Left lobe of liver (tissue), 2 donors: ENCODE measurements around the gene ABI3BP. TPM values are rescaled to one million over a fixed set of nuclear protein-coding genes. Genes with fewer than 3 reads are reported as not detected.
A peak's percentile ranks its signal among the peaks of the same experiment; 100 is the strongest.
"Not testable (repeated sequence)": the region's sequence is repeated elsewhere in the genome, so short reads cannot be mapped to it uniquely, and the experiment has no call there.

Source experiments
- ATAC-seq: fragments of 200-7000 bp; cut with Tn5 transposase; one replicate; pipeline ENCODE4 v1.9.1; 2020; ENCODE audit warnings: mild to moderate bottlenecking, moderate library complexity
- DNase-seq: peaks from one replicate; pipeline ENCODE4 v3.0.0-alpha.2; 2020; ENCODE audit warnings: low spot score
- total RNA-seq: library from RNA; stranded (reverse); gene quantifications from one replicate; pipeline ENCODE4 v1.2.1, GENCODE V29; 2021
- donor health status: DM: no; HTN: no; CAD: no; lungs with moderate emphysema.
- donor health status: DM: no; HTN: yes; CAD: no.

Gene ABI3BP, protein sequence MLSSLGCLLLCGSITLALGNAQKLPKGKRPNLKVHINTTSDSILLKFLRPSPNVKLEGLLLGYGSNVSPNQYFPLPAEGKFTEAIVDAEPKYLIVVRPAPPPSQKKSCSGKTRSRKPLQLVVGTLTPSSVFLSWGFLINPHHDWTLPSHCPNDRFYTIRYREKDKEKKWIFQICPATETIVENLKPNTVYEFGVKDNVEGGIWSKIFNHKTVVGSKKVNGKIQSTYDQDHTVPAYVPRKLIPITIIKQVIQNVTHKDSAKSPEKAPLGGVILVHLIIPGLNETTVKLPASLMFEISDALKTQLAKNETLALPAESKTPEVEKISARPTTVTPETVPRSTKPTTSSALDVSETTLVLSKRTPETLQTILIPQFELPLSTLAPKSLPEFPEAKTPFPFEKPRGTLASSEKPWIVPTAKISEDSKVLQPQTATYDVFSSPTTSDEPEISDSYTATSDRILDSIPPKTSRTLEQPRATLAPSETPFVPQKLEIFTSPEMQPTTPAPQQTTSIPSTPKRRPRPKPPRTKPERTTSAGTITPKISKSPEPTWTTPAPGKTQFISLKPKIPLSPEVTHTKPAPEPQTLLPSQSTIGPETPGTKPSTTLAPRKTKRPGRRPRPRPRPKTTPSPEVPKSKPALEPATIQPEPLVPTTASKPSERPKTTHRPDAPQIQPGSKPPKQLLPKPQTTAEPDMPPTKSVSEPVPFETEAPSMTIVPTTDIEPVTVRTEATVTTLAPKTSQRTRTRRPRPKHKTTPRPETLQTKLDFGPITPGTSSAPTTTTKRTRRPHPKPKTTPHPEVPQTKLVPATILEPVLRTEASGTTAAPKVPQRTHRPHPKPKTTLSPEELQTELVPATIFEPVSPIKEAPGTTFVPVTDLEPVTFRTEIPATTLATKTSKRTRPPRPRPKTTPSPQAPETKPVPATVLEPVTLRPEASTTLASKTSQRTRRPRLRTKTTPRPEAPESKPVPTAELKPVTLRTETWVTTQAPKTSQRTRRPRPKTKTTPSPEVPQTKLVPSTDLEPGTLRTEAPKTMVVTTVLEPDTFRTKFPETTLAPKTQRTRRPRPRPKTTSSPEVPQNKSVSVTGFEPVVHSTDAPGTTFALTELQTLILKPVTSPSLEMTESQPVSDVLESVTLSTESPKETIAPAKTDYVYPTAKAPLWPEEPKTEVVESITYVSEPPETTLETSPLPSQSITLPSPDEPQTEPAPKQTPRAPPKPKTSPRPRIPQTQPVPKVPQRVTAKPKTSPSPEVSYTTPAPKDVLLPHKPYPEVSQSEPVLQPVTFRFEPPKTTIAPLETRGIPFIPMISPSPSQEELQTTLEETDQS (N-terminal part only)
- total RNA-seq: 2.6 TPM

DNA sequence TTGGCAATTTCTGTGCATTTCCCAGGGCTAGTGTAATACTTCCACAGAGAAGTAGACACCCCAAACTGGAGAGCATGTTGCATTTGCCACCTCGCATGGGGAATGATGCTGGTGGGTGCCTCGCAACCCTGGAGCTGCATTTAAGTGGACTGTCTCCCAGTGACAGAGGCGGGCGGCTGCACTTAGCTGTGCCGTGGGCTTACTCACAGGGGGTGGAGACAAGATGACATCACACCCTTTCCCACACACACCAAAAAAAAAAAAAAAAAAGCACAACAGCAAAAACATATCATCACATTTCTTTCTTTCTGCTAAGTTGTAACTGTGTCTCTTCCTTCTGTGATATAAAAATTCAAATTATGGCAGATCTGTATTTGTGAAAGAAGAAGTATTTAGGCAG lies at the start of gene ABI3BP:
ABI3BP (minus strand) TSS at position 113 of the 400 bp plus-strand sequence; CDS start at position 76, 37 bp downstream.
- ATAC-seq (peak; percentile 61), DNase-seq (no peak)

GRCh38 chr3:101039285-101039684 lies 46.1 kb upstream of the ABI3BP start:
- ATAC-seq (peak; percentile 66), DNase-seq (no peak)

DNA sequence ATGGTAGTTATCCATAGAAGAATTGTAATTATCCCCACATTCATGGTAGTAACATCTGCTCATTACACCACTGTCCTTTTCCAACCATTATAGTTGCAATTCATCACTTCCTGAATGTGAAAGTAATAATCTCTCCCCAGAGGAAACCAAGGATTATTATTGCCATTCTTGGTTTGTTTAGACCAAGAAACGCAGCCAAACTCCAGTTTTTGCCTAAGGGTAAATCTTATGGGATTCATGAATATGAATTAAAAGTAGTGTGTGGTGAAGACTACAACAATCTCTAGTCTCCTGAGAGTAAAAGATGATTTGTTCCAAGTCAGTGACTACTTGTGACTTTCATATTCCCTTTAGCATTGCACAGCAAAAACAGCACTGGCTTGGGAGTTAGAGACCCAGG lies 45.7 kb upstream of the ABI3BP start:
- ATAC-seq (no peak), DNase-seq (no peak)

GRCh38 chr3:101038393-101038792 lies 45.2 kb upstream of the ABI3BP start:
- no peak for ATAC-seq
- no peak for DNase-seq

DNA sequence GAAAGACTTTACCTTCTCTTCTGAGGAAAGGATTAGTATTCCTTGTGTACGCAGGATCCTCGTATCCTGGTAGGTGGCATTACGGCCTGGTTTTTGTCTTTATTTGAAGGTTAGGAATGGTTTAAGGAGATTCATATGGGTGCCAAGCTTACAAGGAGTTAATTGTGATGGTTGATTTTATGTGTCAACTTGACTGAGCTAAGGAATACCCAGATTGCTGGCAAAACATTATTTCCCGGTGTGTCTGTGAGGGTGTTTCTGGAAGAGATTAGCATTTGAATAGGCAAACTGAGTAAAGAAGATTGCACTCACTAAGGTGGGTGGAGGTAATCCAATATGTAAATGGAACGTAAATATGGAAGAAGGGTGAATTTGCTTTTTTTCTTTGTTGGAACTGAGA lies 44.4 kb upstream of the ABI3BP start:
- no peak for ATAC-seq
- no peak for DNase-seq

DNA sequence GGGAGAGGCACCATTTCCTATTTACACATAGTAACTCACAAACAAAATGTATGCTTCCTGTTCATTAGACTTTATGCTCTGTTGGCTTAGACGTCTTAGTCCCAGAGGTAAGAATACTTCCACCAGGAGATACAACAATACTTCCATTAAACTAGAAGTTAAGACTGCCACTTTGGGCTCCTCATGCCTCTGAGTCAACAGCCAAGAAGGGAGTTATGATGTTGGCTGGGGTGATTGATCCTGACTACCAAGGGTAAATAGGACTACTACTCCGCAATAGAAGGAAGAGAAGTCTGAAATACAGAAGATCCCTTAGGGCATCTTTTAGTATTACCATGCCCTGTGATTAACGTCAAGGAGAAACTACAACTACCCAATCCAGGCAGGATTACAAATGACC lies 43.5 kb upstream of the ABI3BP start:
- ATAC-seq: no peak
- no peak for DNase-seq

GRCh38 chr3:101036213-101036618 lies 43.0 kb upstream of the ABI3BP start:
- ATAC-seq: no peak
- no peak for DNase-seq

DNA sequence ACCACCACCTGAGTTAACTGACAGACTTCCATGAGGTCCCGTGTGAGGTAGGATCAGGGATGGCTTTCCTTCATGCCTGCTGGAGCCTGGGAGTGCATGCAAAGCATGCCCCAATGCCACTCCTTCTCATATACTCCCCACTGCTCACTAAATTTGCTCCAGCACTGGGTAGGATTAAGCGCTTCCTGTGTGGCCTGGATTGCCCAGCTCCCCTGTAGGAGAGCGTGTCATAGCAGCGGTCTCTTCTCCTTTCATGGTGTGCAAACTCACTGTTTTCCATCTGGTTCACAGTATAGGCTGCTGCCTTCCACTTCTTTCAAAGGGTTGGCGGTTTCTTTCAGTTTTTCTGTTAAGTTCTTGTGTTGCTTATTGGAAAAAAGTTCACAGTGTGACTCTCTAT lies 34.1 kb upstream of the ABI3BP start:
- DNase-seq: no peak
- no peak for ATAC-seq

DNA sequence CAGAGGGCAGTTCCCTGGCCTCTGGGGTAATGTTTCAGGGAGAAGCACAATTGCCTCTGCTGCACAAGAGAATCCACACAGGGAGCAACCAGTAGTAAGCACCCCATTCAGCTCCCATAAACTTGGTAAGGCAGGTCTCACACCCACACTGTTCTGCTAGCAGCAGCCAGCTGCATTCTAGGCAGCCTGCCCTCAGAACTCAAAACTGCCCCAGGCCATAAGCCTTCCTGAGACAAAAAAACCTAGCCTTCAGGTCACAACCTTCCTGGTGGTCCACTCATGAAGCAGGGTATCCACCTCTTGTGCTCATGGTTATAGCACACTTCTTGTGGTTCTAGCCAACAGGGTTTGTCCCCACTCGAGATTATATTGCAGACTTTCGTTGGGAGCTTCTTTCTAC lies 33.7 kb upstream of the ABI3BP start:
- DNase-seq: no peak
- ATAC-seq: no peak

DNA sequence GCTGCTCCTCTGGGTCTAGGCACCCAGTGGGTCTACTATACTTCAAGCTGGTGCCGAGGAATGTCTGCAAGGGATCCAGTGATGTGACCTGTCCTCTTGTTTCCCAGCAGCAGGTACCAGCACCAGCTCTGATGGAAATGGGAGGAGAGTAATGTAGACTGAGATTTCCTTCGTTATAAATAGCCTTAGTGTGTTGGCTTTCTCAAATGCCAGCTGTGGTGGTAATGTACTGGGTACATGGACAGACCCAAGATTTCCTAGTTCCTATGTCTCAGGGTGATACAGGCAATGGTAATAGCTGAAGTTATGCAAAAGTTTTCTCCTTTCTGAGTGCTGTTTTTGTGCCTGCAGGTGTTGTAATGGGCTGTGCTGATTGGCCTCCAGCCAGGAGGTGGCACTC lies 33.0 kb upstream of the ABI3BP start:
- DNase-seq (no peak), ATAC-seq (no peak)

DNA sequence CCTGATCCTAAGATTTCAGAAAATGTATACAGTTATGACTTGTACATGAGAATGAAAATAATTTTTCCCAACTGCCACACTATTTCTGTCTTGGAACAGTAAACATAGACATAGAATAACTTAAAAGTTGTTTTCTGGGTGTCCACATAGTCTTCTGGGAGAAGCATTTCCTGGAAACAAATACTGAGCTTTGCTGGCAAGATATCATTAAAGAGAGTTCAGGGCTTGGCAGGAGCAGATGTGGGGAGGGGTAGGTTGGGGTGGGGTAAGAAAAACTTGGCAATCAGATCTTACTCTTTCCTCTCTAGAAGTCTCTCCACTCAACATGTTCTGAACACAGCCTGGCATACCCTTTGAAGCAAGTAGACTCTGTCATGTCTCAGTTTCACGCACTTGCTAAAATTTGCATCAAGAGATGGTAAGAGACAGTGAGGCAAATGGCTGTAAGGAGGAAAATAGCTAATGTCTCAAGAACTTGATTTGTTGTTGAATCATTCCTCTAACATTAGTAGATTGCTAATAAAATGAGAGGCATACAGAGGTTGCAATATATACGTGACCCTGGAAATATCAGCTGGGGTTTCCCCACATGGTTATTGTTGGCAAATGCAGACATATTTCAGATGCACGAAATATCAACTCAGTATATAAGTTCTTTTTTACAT lies 27.3 kb upstream of the ABI3BP start:
- no peak for DNase-seq
- ATAC-seq: no peak

- no peak for ATAC-seq
- no peak for DNase-seq
These were observed 23.8 kb upstream of the ABI3BP start for GRCh38 chr3:101017017-101017416.

DNA sequence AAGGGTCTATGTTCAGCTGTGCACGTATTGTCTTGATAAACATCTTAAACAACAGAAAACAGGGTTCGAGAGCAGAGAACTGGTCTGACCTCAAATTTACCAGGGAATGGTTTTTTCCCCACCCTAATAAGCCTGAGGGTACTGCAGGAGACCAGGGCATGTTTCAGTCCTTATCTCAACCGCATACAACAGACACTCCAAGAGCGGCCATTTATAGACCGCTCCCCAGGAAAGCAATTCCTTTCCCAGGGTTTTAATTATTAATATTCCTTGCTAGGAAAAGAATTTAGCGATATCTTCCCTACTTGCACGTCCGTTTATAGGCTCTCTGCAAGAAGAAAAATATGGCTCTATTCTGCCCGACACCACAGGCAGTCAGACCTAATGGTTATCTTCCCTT lies 19.1 kb upstream of the ABI3BP start:
- not testable (repeated sequence) for ATAC-seq, DNase-seq

DNA sequence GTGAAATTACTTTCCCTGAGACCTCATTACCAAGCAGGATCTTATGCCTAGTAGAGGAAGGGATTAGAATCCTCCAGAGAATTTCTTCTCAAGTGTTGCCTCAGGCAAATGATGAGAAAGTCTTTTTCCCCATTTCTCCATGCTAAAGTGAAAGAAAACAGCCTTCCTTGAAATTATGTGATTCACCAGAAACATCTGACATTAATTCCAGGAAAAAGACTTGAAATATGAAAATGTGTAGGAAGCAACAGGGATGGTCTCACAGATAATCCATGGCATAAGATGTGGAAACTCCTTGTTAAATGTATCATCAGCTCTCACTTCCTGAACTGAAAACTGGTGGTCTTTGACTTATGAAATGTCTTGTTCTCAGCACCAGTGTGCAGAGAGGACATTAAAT lies 17.9 kb upstream of the ABI3BP start:
- ATAC-seq (no peak), DNase-seq (no peak)

DNA sequence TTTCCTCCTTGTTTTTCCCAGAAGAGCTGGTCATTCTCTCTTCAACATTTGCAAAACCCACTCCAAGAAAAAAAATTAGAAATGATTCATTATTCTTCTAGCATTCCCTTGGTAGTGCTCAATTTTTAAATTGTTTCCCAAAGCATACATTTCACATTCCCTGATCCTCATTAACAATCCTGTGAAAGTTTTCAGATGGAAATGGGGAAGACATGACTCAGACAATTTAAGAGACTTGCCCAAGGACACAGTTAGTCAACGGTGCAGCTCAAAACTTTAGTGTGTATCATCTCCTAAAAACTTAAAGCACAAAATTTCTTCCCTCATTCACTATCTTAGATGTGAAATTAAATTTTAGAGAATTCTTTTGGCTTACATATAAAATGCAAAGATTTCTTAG lies 17.1 kb upstream of the ABI3BP start:
- DNase-seq (no peak), ATAC-seq (no peak)

DNA sequence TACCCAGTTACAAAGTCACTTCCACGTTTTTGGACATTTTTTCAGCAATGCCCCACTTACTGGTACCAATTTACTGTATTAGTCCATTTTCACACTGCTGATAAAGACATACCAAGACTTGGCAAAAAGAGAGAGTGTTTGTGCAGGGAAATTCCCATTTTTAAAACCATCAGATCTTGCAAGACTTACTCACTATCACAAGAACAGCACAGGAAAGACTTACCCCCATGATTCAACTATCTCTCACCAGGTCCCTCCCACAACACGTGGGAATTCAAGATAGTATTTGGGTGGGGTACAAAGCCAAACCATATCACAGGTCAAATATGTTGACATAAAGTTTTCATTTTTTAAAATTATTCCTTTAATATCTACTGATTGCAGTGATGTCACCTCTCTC lies 16.2 kb upstream of the ABI3BP start:
- DNase-seq: no peak
- no peak for ATAC-seq

DNA sequence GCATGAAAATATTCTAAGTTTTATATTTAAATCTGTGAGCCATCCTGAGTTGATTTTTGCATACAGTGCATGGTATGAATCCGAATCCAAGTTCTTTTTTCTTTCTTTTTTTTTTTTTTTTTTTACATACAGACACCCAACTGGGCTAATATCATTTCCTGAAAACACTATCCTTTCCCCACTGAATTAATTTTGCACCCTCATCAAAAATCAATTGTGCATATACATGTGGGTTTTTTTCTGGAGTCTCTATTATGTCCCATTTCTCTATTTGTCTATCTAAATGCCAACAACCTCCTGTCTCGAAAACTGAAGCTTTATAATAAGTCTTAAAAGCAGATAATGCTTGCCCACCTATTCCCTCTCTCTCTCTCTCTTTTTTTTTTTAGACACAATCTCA lies 5.9 kb upstream of the ABI3BP start:
- no peak for DNase-seq
- no peak for ATAC-seq

- DNase-seq (no peak), ATAC-seq (no peak)
These were observed 1.6 kb upstream of the ABI3BP start for GRCh38 chr3:100994809-100995208.

- ATAC-seq (no peak), DNase-seq (no peak)
These were observed 966 bp upstream of the ABI3BP start for GRCh38 chr3:100994187-100994586.

- DNase-seq (no peak), ATAC-seq (peak; percentile 90)
These were observed 799 bp downstream of the ABI3BP start for GRCh38 chr3:100992231-100993012.
